Progenitor cell of endocrine pancreas (in vitro differentiated cells): ENCODE measurements around the gene GLG1. TPM values are rescaled to one million over a fixed set of nuclear protein-coding genes. Genes with fewer than 3 reads are reported as not detected.
A peak's percentile ranks its signal among the peaks of the same experiment; 100 is the strongest.
"Not testable (repeated sequence)": the region's sequence is repeated elsewhere in the genome, so short reads cannot be mapped to it uniquely, and the experiment has no call there.

Experiments
- DNase-seq: peaks from one replicate; pipeline ENCODE4 v3.0.0; 2021; ENCODE audit warnings: low spot score; ENCODE audit not compliant: unreplicated experiment
- H3K27ac Mint-ChIP-seq: 2 replicates; pipeline ENCODE4 v1.8.0; 2021; ENCODE audit warnings: mild to moderate bottlenecking, moderate library complexity, mixed read lengths
- H3K27me3 Mint-ChIP-seq: 2 replicates; pipeline ENCODE4 v1.8.0; 2021; ENCODE audit warnings: mixed read lengths
- H3K36me3 Mint-ChIP-seq: 2 replicates; pipeline ENCODE4 v1.8.0; 2022; ENCODE audit warnings: mixed read lengths; ENCODE audit not compliant: insufficient read depth
- H3K4me1 Mint-ChIP-seq: 2 replicates; pipeline ENCODE4 v1.8.0; 2021; ENCODE audit warnings: low read depth, mixed read lengths
- H3K4me3 Mint-ChIP-seq: 2 replicates; pipeline ENCODE4 v1.8.0; 2021; ENCODE audit warnings: low read depth, mild to moderate bottlenecking, moderate library complexity, mixed read lengths
- H3K9me3 Mint-ChIP-seq: 2 replicates; pipeline ENCODE4 v1.8.0; 2021; ENCODE audit warnings: low read depth, mixed read lengths
- total RNA-seq: library from RNA; stranded (reverse); gene quantifications from 2 replicates; pipeline ENCODE4 v1.2.1, GENCODE V29; 2021
- TF ChIP-seq, protein P1 (sequence below): fragments of 200-600 bp; sonication (generic); IDR thresholded peaks from one replicate; pipeline ENCODE4 v1.5.0; 2021; ENCODE audit warnings: antibody characterized with exemption, mild to moderate bottlenecking; ENCODE audit not compliant: unreplicated experiment

GLG1 gene
- total RNA-seq, 1 donor from 2014 or later = 173 TPM

DNA sequence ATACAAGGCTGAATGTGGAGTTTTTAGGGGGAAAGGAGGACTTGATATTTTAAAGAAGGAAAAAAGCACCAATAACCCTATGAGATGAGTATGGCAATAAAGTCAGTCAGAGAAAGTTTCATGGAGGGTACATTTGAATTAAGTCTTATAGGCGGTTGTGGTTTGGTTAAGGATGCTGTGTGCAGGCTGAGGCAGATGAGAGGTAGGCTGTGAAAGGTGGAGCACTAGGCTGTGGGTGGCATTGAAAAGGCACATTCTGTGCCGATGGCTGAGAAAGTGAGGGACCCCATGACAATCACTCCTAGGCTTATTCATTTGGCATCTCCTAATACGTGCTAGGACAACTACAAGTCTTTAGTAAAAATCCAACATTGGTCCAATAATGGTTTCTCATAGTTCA is 68.1 kb downstream of the GLG1 start:
- not testable (repeated sequence) for H3K27ac Mint-ChIP-seq, H3K36me3 Mint-ChIP-seq, H3K4me3 Mint-ChIP-seq, H3K9me3 Mint-ChIP-seq, H3K27me3 Mint-ChIP-seq, DNase-seq
- H3K4me1 Mint-ChIP-seq = peaks cover 13% of the 10 kb centered on the region

DNA sequence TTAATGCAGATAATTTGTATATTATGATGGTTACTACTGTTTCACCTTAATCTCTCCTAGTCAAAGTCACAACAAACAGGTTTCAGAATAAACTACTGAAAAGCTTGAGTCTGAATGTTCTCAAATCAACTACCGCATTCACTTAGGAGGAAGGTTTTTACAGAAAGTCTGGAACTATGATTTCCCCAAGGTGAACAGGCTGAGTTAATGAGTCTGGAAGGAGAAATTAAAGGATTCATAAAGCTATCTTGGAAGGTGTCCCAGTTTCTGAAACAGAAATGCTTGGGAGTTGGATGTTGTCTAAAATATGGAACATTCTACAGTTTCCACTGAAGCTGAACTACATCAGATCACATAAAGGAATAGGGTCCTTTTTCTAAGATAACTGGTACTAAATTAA is 69.2 kb downstream of the GLG1 start:
- not testable (repeated sequence) for H3K36me3 Mint-ChIP-seq, H3K27ac Mint-ChIP-seq, H3K27me3 Mint-ChIP-seq, H3K4me3 Mint-ChIP-seq, H3K9me3 Mint-ChIP-seq, DNase-seq
- peaks cover 12% of the 10 kb centered on the region for H3K4me1 Mint-ChIP-seq

DNA sequence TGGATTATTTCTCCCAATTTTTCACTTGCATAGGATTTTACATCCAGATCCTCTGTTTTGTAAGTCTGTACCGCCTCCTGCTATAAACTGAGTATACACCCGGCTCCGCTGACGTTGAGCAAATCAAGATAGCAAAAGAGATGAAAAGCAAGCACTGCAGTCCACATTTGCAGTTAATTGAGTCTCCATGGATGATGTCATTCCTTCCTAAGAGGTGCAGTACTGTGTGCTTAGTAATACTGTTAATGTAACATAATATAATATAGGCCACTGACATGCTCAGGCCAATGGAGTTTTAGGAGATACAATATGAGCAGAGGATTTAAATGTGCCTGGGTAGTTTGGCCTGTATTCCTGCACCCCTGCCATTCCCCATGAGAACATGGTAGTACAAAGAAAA is 72.3 kb downstream of the GLG1 start:
- not testable (repeated sequence) for H3K9me3 Mint-ChIP-seq, H3K27me3 Mint-ChIP-seq, H3K36me3 Mint-ChIP-seq, DNase-seq, H3K4me3 Mint-ChIP-seq
- Mint-ChIP-seq H3K27ac (peak overlapping the region; percentile 8), H3K4me1 (peaks cover 12% of the 10 kb centered on the region)

DNA sequence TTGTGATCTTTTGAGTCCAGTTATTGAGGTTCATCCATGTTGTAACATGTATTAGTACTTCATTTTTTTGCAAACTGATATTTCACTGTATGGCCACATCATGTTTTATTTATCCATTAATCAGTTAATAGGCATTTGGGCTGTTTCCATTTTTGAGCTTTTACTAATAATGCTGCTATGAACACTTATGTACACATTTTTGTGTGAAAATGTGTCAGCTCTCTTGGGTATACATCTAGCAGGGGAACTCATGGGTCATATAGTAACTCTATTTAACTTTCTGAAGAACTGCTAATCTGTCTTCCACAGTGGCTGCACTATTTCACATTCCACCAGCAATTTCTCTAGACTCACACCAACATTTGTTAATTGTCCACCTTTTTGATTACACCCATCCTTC is 82.0 kb downstream of the GLG1 start:
- Mint-ChIP-seq H3K4me3 (no peak overlapping the region), H3K4me1 (peaks cover 7% of the 10 kb centered on the region), H3K27me3 (no peaks in the 10 kb centered on the region), H3K9me3 (peaks cover 14% of the 10 kb centered on the region), H3K36me3 (peaks cover 26% of the 10 kb centered on the region), H3K27ac (no peak overlapping the region)
- DNase-seq = no peak
- TF ChIP-seq, protein P1, sequence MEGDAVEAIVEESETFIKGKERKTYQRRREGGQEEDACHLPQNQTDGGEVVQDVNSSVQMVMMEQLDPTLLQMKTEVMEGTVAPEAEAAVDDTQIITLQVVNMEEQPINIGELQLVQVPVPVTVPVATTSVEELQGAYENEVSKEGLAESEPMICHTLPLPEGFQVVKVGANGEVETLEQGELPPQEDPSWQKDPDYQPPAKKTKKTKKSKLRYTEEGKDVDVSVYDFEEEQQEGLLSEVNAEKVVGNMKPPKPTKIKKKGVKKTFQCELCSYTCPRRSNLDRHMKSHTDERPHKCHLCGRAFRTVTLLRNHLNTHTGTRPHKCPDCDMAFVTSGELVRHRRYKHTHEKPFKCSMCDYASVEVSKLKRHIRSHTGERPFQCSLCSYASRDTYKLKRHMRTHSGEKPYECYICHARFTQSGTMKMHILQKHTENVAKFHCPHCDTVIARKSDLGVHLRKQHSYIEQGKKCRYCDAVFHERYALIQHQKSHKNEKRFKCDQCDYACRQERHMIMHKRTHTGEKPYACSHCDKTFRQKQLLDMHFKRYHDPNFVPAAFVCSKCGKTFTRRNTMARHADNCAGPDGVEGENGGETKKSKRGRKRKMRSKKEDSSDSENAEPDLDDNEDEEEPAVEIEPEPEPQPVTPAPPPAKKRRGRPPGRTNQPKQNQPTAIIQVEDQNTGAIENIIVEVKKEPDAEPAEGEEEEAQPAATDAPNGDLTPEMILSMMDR = no peak

DNA sequence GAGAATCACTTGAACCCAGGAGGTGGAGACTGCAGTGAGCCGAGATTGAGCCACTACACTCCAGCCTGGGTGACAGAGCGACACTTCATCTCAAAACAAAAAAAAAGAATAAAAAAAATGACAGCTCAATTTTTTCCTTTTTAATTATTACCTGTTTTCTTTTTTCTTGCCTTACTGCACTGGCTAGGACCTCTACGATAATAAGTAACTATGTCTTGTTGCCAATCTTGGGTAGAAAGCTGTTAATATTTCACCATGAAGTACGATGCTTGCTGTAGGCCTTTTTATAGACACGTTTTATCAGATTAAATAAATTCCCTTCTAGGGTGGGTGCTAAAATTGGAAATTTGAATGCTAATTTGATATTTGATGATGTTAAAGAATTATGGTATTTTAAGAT is 82.8 kb downstream of the GLG1 start:
- Mint-ChIP-seq H3K27ac (no peak overlapping the region), H3K9me3 (peaks cover 17% of the 10 kb centered on the region), H3K36me3 (peaks cover 28% of the 10 kb centered on the region), H3K27me3 (no peaks in the 10 kb centered on the region), H3K4me1 (peaks cover 7% of the 10 kb centered on the region), H3K4me3 (no peak overlapping the region)
- DNase-seq = no peak
- TF ChIP-seq, protein P1 = no peak

DNA sequence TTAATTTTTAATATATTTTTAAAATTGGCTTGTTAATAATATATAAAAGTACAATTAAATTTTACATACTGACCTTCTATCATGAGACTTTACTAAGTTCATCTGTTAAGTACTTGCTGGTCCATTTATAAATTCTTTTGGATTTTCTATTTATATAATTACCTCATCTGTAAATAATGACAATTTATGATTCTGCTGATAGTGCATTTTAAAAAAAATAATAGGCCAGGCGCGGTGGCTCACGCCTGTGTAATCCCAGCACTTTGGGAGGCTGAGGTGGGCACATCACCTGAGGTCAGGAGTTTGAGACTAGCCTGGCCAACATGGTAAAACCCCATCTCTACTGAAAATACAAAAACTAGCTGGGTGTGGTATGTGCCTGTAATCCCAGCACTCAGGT is 83.2 kb downstream of the GLG1 start:
- H3K4me1 Mint-ChIP-seq = not testable (repeated sequence)
- peaks cover 17% of the 10 kb centered on the region for H3K9me3 Mint-ChIP-seq

DNA sequence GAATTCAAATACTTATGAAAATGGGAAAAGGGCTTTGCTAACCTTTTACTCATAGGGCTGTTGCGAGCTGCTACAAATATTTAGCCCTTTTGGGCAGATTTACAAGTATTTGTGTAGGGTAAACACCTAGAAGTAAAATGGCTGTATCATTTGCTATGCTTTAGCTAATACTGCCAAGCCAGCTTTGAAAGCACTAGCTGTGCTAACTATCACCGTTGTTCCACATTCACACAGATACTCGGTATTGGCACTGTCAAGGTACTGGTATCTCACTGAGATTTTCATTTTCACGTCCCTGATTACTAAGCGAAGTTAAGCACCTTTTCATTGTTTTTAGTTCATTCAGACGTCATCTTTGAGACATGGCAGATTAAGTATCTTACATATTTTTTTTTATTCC is 84.8 kb downstream of the GLG1 start:
- peaks cover 13% of the 10 kb centered on the region for H3K4me1 Mint-ChIP-seq

More for the DNA sequence above, 83.2 kb downstream of the GLG1 start:
- DNase-seq, H3K4me3 Mint-ChIP-seq, H3K27me3 Mint-ChIP-seq, H3K27ac Mint-ChIP-seq: not testable (repeated sequence)
- peaks cover 28% of the 10 kb centered on the region for H3K36me3 Mint-ChIP-seq

More for the DNA sequence above, 84.8 kb downstream of the GLG1 start:
- TF ChIP-seq, protein P1 = no peak
- no peaks in the 10 kb centered on the region for H3K27me3 Mint-ChIP-seq
- H3K4me3 Mint-ChIP-seq = no peak overlapping the region
- no peak for DNase-seq
- peaks cover 30% of the 10 kb centered on the region for H3K36me3 Mint-ChIP-seq
- H3K9me3 Mint-ChIP-seq = peaks cover 23% of the 10 kb centered on the region
- H3K27ac Mint-ChIP-seq = no peak overlapping the region
